ENCODE data around the gene ASAP2. TPM values are rescaled to one million over a fixed set of nuclear protein-coding genes. Genes with fewer than 3 reads are reported as not detected.

ASAP2 gene
- total RNA-seq, 2 experiments from 2014 or later: 0.16 TPM; not detected in 1

DNA sequence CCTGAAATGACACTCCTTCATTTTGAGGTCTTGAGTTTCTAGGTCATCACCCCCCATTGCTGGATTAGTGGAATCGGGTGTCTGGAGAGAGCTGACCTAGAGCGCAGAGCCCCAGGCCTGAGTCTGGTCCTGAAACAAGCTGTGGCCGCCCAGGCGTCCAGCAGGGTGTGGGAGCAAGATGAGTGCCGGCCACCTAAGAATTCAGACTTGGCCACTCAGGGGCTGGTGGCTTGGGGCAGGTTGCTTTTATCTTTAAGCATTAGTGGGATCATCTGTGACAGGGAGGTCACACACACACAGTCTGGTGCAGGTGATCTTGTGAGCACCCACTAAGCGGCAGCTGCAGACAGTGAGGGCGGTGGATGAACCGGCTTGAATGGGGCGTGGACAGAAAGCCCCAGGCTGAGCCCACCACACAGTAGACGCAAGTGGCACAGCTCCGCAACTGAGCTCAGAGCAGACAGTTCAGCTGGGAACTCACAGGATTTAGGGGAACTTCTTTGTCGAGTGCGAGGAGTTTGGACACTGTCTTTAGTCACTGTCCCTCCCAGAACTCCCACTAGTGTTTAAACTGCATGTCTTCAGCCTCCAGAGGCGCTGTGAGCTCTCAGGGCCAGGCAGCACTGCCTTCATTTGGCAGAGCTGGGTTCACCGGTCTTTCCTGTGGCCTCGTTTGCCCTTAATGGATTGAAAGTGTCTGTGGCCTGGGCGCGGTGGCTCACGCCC, 195.2 kb downstream of the ASAP2 start:
- Mint-ChIP-seq H3K4me3 (no peak overlapping the region), H3K9me3 (no peaks in the 10 kb centered on the region), H3K27me3 (no peaks in the 10 kb centered on the region), H3K36me3 (ENCODE audit: low read depth) (peaks cover 8% of the 10 kb centered on the region), H3K4me1 (ENCODE audit: low read depth) (peaks cover 4% of the 10 kb centered on the region), H3K27ac (no peak overlapping the region)
- H3K36me3 ChIP-seq (ENCODE audit: insufficient read depth, low read length): peaks cover 4% of the 10 kb centered on the region
- intact Hi-C loops (cut with DNase I, micrococcal nuclease): no loop called here
- no peak overlapping the region for H3K4me3 ChIP-seq (ENCODE audit: low read length)
- H3K4me1 ChIP-seq (ENCODE audit: insufficient read depth, low read length): no peaks in the 10 kb centered on the region
- TF ChIP-seq, protein P1, sequence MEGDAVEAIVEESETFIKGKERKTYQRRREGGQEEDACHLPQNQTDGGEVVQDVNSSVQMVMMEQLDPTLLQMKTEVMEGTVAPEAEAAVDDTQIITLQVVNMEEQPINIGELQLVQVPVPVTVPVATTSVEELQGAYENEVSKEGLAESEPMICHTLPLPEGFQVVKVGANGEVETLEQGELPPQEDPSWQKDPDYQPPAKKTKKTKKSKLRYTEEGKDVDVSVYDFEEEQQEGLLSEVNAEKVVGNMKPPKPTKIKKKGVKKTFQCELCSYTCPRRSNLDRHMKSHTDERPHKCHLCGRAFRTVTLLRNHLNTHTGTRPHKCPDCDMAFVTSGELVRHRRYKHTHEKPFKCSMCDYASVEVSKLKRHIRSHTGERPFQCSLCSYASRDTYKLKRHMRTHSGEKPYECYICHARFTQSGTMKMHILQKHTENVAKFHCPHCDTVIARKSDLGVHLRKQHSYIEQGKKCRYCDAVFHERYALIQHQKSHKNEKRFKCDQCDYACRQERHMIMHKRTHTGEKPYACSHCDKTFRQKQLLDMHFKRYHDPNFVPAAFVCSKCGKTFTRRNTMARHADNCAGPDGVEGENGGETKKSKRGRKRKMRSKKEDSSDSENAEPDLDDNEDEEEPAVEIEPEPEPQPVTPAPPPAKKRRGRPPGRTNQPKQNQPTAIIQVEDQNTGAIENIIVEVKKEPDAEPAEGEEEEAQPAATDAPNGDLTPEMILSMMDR (IDR thresholded peaks at IDR 0.05): no peak
- ChIA-PET POLR2A (no interaction called here), CTCF (no interaction called here)
- no peaks in the 10 kb centered on the region for H3K9me3 ChIP-seq (ENCODE audit: control insufficient read depth in 1 of 2, insufficient read depth in 1 of 2, low read length in 2 of 2)
- no peak for DNase-seq
- ATAC-seq (ENCODE audit: poor library complexity): no peak
- H3K27ac ChIP-seq (ENCODE audit: low read depth in 1 of 2, low read length in 2 of 2): no peak overlapping the region
- H3K27me3 ChIP-seq (ENCODE audit: control insufficient read depth in 1 of 2, insufficient read depth in 2 of 2, low read length in 2 of 2): no peaks in the 10 kb centered on the region

DNA sequence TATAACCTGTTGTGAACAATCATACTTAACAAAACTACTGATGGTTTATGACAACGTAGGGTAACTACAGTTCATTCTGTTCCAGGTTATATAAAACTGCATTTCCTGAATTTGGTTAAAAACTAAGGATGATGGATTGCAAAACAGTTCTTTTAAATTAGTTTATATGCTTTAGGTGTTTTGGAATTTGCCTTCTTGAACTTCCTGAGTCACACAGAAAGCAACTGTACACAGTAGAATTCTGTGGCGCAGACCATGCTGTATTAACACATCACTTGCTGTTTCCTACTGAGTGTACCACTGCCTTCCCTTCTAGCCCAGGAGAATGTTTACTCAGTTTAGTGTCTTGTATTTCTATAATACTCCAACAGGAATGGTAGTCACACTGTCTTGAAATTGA, 197.3 kb downstream of the ASAP2 start:
- no peaks in the 10 kb centered on the region for H3K9me3 Mint-ChIP-seq
- POLR2A ChIA-PET: no interaction called here
- CTCF ChIA-PET: no interaction called here
- H3K27ac Mint-ChIP-seq: peak overlapping the region; percentile 30
- DNase-seq (no peak), ATAC-seq (ENCODE audit: poor library complexity) (no peak)
- no peak overlapping the region for H3K4me3 Mint-ChIP-seq
- intact Hi-C loops (cut with DNase I, micrococcal nuclease): no loop called here
- Histone ChIP-seq H3K9me3 (ENCODE audit: control insufficient read depth in 1 of 2, insufficient read depth in 1 of 2, low read length in 2 of 2) (no peaks in the 10 kb centered on the region), H3K4me3 (ENCODE audit: low read length) (no peak overlapping the region), H3K27ac (ENCODE audit: low read depth in 1 of 2, low read length in 2 of 2) (no peak overlapping the region), H3K27me3 (ENCODE audit: control insufficient read depth in 1 of 2, insufficient read depth in 2 of 2, low read length in 2 of 2) (no peaks in the 10 kb centered on the region), H3K36me3 (ENCODE audit: insufficient read depth, low read length) (peaks cover 22% of the 10 kb centered on the region), H3K4me1 (ENCODE audit: insufficient read depth, low read length) (no peaks in the 10 kb centered on the region)
- no peaks in the 10 kb centered on the region for H3K27me3 Mint-ChIP-seq
- TF ChIP-seq, protein P1 (IDR thresholded peaks at IDR 0.05): no peak
- peaks cover 4% of the 10 kb centered on the region for H3K4me1 Mint-ChIP-seq (ENCODE audit: low read depth)
- H3K36me3 Mint-ChIP-seq (ENCODE audit: low read depth): peaks cover 25% of the 10 kb centered on the region

DNA sequence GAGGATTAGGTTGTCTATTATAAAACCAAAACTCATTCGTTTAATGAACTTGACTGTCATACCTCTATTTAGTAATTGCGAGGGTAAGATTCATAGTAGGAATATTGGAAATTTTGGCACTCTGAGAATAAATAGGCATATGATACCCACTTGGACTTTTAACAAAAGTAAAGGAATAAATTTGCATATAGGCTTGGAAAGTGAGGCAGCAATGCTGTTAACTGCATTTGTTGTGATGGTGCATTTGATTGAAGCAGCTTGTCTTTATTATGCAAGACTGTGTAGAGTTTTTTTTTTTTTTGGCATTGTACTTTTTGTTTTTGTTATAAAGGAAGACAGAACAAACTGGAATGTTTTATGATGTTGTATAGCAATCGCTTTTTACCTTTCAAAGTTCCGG, 197.8 kb downstream of the ASAP2 start:
- ChIA-PET CTCF (no interaction called here), POLR2A (no interaction called here)
- H3K4me3 ChIP-seq (ENCODE audit: low read length): no peak overlapping the region
- ATAC-seq (ENCODE audit: poor library complexity) (no peak), DNase-seq (no peak)
- TF ChIP-seq, protein P1 (IDR thresholded peaks at IDR 0.05): no peak
- H3K27me3 ChIP-seq (ENCODE audit: control insufficient read depth in 1 of 2, insufficient read depth in 2 of 2, low read length in 2 of 2): no peaks in the 10 kb centered on the region
- peaks cover 4% of the 10 kb centered on the region for H3K4me1 Mint-ChIP-seq (ENCODE audit: low read depth)
- H3K4me3 Mint-ChIP-seq: no peak overlapping the region
- H3K36me3 ChIP-seq (ENCODE audit: insufficient read depth, low read length): peaks cover 27% of the 10 kb centered on the region
- peaks cover 30% of the 10 kb centered on the region for H3K36me3 Mint-ChIP-seq (ENCODE audit: low read depth)
- H3K9me3 ChIP-seq (ENCODE audit: control insufficient read depth in 1 of 2, insufficient read depth in 1 of 2, low read length in 2 of 2): no peaks in the 10 kb centered on the region
- no peak overlapping the region for H3K27ac ChIP-seq (ENCODE audit: low read depth in 1 of 2, low read length in 2 of 2)
- no peaks in the 10 kb centered on the region for H3K4me1 ChIP-seq (ENCODE audit: insufficient read depth, low read length)
- peak overlapping the region; percentile 30 for H3K27ac Mint-ChIP-seq
- intact Hi-C loops (cut with DNase I, micrococcal nuclease): no loop called here
- no peaks in the 10 kb centered on the region for H3K9me3 Mint-ChIP-seq
- H3K27me3 Mint-ChIP-seq: no peaks in the 10 kb centered on the region
